SK-N-SH (cell line): ENCODE data around the gene CNTFR. TPM values are rescaled to one million over a fixed set of nuclear protein-coding genes. Genes with fewer than 3 reads are reported as not detected.

Experiments
- CTCF ChIA-PET: fragments of 300-600, 350-600 bp; formaldehyde crosslinking; extraction: SDS; loops from one replicate; lab custom pipeline; 2021; lab: Yijun Ruan, JAX
- POLR2A ChIA-PET: fragments of 350-600 bp; sonication (Branson Sonifier 250); formaldehyde crosslinking; extraction: SDS; loops from one replicate; lab custom pipeline; 2020; ENCODE audit warnings: antibody characterized with exemption, inconsistent platforms; lab: Yijun Ruan, JAX
- DNase-seq: peaks from one replicate; pipeline ENCODE4 v3.0.0; 2012
- H2AFZ ChIP-seq: fragments of 200-600 bp; sonication (generic); 2 replicates; pipeline ENCODE4 v1.8.1; 2016; ENCODE audit warnings: antibody characterized with exemption, mild to moderate bottlenecking, low read depth
- H3F3A ChIP-seq: fragments of 200-600 bp; sonication (generic); replicated peaks from 2 replicates; pipeline ENCODE3; 2016; ENCODE audit warnings: antibody characterized with exemption, mild to moderate bottlenecking; ENCODE audit not compliant: insufficient read depth
- H3K27ac ChIP-seq, 2 experiments: fragments of 200-500 bp in 1 of 2; fragments of 200-600 bp in 1 of 2; sonication (Bioruptor generic) in 1 of 2; sonication (generic), shearing (Covaris generic) in 1 of 2; 2 replicates each; pipeline versions ENCODE4 v1.5.1 to v1.6.1; 2014 to 2016; ENCODE audit warnings: low read depth in 2 of 2, inconsistent platforms in 1 of 2, low read length in 1 of 2, mild to moderate bottlenecking in 1 of 2, mixed read lengths in 1 of 2
- H3K27me3 ChIP-seq: fragments of 200-600 bp; sonication (generic), shearing (Covaris generic); 2 replicates; pipeline ENCODE4 v1.6.1; 2016; ENCODE audit warnings: mixed run types; ENCODE audit not compliant: insufficient read depth
- H3K36me3 ChIP-seq, 2 experiments: fragments of 200-500 bp in 1 of 2; fragments of 200-600 bp in 1 of 2; sonication (Bioruptor generic) in 1 of 2; sonication (generic) in 1 of 2; replicated peaks in 1 of 2; 2 replicates each; pipeline versions ENCODE3 to v1.5.1; 2014 to 2016; ENCODE audit warnings: low read length in 1 of 2, mild to moderate bottlenecking in 1 of 2; ENCODE audit not compliant: insufficient read depth in 2 of 2, control insufficient read depth in 1 of 2
- H3K4me1 ChIP-seq, 2 experiments: fragments of 200-500 bp in 1 of 2; fragments of 200-600 bp in 1 of 2; sonication (Bioruptor generic) in 1 of 2; sonication (generic), shearing (Covaris generic) in 1 of 2; 2 replicates each; pipeline versions ENCODE4 v1.5.1 to v1.6.1; 2014 to 2016; ENCODE audit warnings: low read depth in 1 of 2, low read length in 1 of 2, mixed run types in 1 of 2; ENCODE audit not compliant: insufficient read depth in 2 of 2, control insufficient read depth in 1 of 2
- H3K4me2 ChIP-seq: fragments of 200-600 bp; sonication (generic), shearing (Covaris generic); 2 replicates; pipeline ENCODE4 v1.6.1; 2017; ENCODE audit warnings: mixed run types
- H3K4me3 ChIP-seq, 2 experiments: fragments of 200-500 bp in 1 of 2; fragments of 200-600 bp in 1 of 2; sonication (Bioruptor generic) in 1 of 2; sonication (generic), shearing (Covaris generic) in 1 of 2; 2 replicates each; pipeline versions ENCODE4 v1.5.1 to v1.8.1; 2014 to 2016; ENCODE audit warnings: low read depth in 2 of 2, inconsistent platforms in 1 of 2, low read length in 1 of 2, mild to moderate bottlenecking in 1 of 2, mixed read lengths in 1 of 2, moderate library complexity in 1 of 2
- H3K79me2 ChIP-seq: fragments of 200-600 bp; sonication (generic); 2 replicates; pipeline ENCODE4 v1.8.1; 2017; ENCODE audit warnings: mild to moderate bottlenecking; ENCODE audit not compliant: insufficient read depth
- H3K9ac ChIP-seq: fragments of 200-600 bp; sonication (generic); 2 replicates; pipeline ENCODE4 v1.6.1; 2017; ENCODE audit warnings: mixed run types
- H3K9me2 ChIP-seq: fragments of 200-600 bp; sonication (generic); 2 replicates; pipeline ENCODE4 v1.6.1; 2017; ENCODE audit warnings: mixed run types
- H3K9me3 ChIP-seq: fragments of 200-600 bp; sonication (generic); 2 replicates; pipeline ENCODE4 v1.6.1; 2017; ENCODE audit warnings: mixed run types, mild to moderate bottlenecking, moderate library complexity
- H4K20me1 ChIP-seq: fragments of 200-600 bp; sonication (generic); 2 replicates; pipeline ENCODE4 v1.6.1; 2017; ENCODE audit warnings: mild to moderate bottlenecking, mixed run types; ENCODE audit not compliant: insufficient read depth
- CHD2 ChIP-seq: fragments of 150-350 bp; IDR thresholded peaks from 2 replicates; pipeline ENCODE4 v1.6.1; 2018; ENCODE audit warnings: low read length; ENCODE audit not compliant: partially characterized antibody
- ELF1 ChIP-seq: IDR thresholded peaks from 2 replicates; pipeline ENCODE4 v1.4.0; 2012
- FOSL2 ChIP-seq: IDR thresholded peaks from 2 replicates; pipeline ENCODE4 v1.4.0; 2012; ENCODE audit warnings: low read depth, mild to moderate bottlenecking, moderate library complexity, borderline replicate concordance
- FOXJ3 ChIP-seq: sonication (generic); formaldehyde crosslinking; IDR thresholded peaks from 2 replicates; pipeline ENCODE4 v1.5.1; 2020; ENCODE audit warnings: mild to moderate bottlenecking, missing genetic modification reagents
- FOXM1 ChIP-seq: IDR thresholded peaks from 2 replicates; pipeline ENCODE4 v1.4.0; 2012; ENCODE audit warnings: low read depth, mild to moderate bottlenecking
- GABPA ChIP-seq: IDR thresholded peaks from 2 replicates; pipeline ENCODE4 v1.4.0; 2012; ENCODE audit warnings: low read depth, mild to moderate bottlenecking
- GATA2 ChIP-seq: sonication (generic); formaldehyde crosslinking; IDR thresholded peaks from 2 replicates; pipeline ENCODE4 v1.5.0; 2020; ENCODE audit warnings: mild to moderate bottlenecking, missing genetic modification reagents
- MEF2A ChIP-seq: IDR thresholded peaks from 2 replicates; pipeline ENCODE4 v1.4.0; 2012; ENCODE audit warnings: low read depth, borderline replicate concordance
- NRF1 ChIP-seq: IDR thresholded peaks from 2 replicates; pipeline ENCODE4 v1.6.1; 2012; ENCODE audit warnings: low read depth, mild to moderate bottlenecking, low read length
- POLR2AphosphoS5 ChIP-seq: IDR thresholded peaks from 2 replicates; pipeline ENCODE4 v1.6.1; 2012; ENCODE audit warnings: low read depth, low read length
- RXRA ChIP-seq: IDR thresholded peaks from 2 replicates; pipeline ENCODE4 v1.4.0; 2012; ENCODE audit warnings: low read depth, mild to moderate bottlenecking, borderline replicate concordance
- SMC3 ChIP-seq: IDR thresholded peaks from 2 replicates; pipeline ENCODE4 v1.6.1; 2012; ENCODE audit warnings: low read depth, low read length, improper control_type of control experiment
- WGBS: methylation state at CpG from one replicate; pipeline ENCODE4 v1.1.6; 2017; ENCODE audit warnings: low lambda C conversion rate; 5-methylcytosine and 5-hydroxymethylcytosine counted together
- polyA plus RNA-seq, 3 experiments: library from polyadenylated mRNA; depleted of rRNA; stranded (reverse); fragments of >200 nt; gene quantifications; 2 replicates each; pipeline ENCODE4 v1.2.3, GENCODE V29; 2012
- TF ChIP-seq, protein P1 (sequence below): fragments of 200-600 bp; sonication (generic); IDR thresholded peaks from 2 replicates; pipeline ENCODE4 v1.6.1; 2017; ENCODE audit warnings: antibody characterized with exemption, mild to moderate bottlenecking, moderate library complexity
- TF ChIP-seq, protein P2 (sequence below): fragments of 150-350 bp; IDR thresholded peaks from 2 replicates; pipeline ENCODE4 v1.6.1; 2016; ENCODE audit warnings: mild to moderate bottlenecking, low read depth, low read length
- TF ChIP-seq, protein P3 (sequence below): fragments of 150-350 bp; IDR thresholded peaks from 2 replicates; pipeline ENCODE4 v1.6.1; 2017; ENCODE audit warnings: antibody characterized with exemption, low read length, low read depth, borderline replicate concordance
- TF ChIP-seq, protein P4 (sequence below): IDR thresholded peaks from 2 replicates; pipeline ENCODE4 v1.4.0; 2012; ENCODE audit warnings: low read depth, borderline replicate concordance
- TF ChIP-seq, protein P5 (sequence below): IDR thresholded peaks from 2 replicates; pipeline ENCODE4 v1.4.0; 2012; ENCODE audit warnings: low read depth

Gene CNTFR
- polyA plus RNA-seq, 1 of the 3 experiments (the other 2 are of a cell fraction) = 1.8 TPM

DNA sequence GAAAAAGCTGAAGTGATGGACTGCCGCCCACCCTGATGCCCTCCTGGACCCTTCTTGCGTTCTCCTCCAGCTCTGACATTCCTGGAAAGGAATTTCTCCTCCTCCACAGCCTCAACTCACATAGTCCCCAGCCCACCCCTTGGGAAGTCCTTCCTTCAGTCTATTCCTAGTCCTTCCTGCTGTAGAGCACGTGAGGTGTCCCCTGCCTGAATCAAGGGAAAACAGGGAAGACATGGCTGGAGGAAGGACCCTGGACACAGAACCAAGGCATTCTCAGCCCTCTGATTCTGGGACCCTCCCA, 35.6 kb upstream of the CNTFR start:
- no peak for DNase-seq
- ChIA-PET CTCF (interaction anchor here (0.9 to 3.9 kb wide), 10 partner anchors 10 to 316 kb away, joined by 3 to 37 read pairs (median 6); no protein-coding TSS in a partner anchor), POLR2A (no interaction called here)
- no peak overlapping the region for H3K9ac ChIP-seq
- WGBS = 67% methylated on average over 3 of the region's 3 CpGs
- peaks cover 21% of the 10 kb centered on the region; the same call in 1 of the 2 replicates for H3K27me3 ChIP-seq
- H2AFZ ChIP-seq = no peak overlapping the region
- H3F3A ChIP-seq = no peaks in the 10 kb centered on the region
- H3K4me3 ChIP-seq = no peak overlapping the region
- no peaks in the 10 kb centered on the region for H4K20me1 ChIP-seq
- H3K9me3 ChIP-seq = no peaks in the 10 kb centered on the region
- no peaks in the 10 kb centered on the region for H3K9me2 ChIP-seq
- no peak for TF ChIP-seq MEF2A
- TF ChIP-seq, protein P1, sequence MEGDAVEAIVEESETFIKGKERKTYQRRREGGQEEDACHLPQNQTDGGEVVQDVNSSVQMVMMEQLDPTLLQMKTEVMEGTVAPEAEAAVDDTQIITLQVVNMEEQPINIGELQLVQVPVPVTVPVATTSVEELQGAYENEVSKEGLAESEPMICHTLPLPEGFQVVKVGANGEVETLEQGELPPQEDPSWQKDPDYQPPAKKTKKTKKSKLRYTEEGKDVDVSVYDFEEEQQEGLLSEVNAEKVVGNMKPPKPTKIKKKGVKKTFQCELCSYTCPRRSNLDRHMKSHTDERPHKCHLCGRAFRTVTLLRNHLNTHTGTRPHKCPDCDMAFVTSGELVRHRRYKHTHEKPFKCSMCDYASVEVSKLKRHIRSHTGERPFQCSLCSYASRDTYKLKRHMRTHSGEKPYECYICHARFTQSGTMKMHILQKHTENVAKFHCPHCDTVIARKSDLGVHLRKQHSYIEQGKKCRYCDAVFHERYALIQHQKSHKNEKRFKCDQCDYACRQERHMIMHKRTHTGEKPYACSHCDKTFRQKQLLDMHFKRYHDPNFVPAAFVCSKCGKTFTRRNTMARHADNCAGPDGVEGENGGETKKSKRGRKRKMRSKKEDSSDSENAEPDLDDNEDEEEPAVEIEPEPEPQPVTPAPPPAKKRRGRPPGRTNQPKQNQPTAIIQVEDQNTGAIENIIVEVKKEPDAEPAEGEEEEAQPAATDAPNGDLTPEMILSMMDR = no peak
- TF ChIP-seq RXRA = no peak
- TF ChIP-seq, protein P2, sequence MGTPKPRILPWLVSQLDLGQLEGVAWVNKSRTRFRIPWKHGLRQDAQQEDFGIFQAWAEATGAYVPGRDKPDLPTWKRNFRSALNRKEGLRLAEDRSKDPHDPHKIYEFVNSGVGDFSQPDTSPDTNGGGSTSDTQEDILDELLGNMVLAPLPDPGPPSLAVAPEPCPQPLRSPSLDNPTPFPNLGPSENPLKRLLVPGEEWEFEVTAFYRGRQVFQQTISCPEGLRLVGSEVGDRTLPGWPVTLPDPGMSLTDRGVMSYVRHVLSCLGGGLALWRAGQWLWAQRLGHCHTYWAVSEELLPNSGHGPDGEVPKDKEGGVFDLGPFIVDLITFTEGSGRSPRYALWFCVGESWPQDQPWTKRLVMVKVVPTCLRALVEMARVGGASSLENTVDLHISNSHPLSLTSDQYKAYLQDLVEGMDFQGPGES = no peak
- no peak for TF ChIP-seq FOXJ3 (CRISPR knock-in tag)
- no peak for TF ChIP-seq GABPA
- no peak for TF ChIP-seq FOXM1
- no peak for TF ChIP-seq NRF1
- no peak for TF ChIP-seq SMC3
- no peak for TF ChIP-seq GATA2 (CRISPR knock-in tag)
- TF ChIP-seq, protein P3, sequence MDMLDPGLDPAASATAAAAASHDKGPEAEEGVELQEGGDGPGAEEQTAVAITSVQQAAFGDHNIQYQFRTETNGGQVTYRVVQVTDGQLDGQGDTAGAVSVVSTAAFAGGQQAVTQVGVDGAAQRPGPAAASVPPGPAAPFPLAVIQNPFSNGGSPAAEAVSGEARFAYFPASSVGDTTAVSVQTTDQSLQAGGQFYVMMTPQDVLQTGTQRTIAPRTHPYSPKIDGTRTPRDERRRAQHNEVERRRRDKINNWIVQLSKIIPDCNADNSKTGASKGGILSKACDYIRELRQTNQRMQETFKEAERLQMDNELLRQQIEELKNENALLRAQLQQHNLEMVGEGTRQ = no peak
- TF ChIP-seq CHD2 = no peak
- TF ChIP-seq, protein P4, sequence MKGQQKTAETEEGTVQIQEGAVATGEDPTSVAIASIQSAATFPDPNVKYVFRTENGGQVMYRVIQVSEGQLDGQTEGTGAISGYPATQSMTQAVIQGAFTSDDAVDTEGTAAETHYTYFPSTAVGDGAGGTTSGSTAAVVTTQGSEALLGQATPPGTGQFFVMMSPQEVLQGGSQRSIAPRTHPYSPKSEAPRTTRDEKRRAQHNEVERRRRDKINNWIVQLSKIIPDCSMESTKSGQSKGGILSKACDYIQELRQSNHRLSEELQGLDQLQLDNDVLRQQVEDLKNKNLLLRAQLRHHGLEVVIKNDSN = no peak
- TF ChIP-seq, protein P5, sequence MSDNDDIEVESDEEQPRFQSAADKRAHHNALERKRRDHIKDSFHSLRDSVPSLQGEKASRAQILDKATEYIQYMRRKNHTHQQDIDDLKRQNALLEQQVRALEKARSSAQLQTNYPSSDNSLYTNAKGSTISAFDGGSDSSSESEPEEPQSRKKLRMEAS = no peak
- TF ChIP-seq FOSL2 = no peak
- TF ChIP-seq ELF1 = no peak
- TF ChIP-seq POLR2AphosphoS5 = no peak
- H3K27ac ChIP-seq = no peak overlapping the region
- peaks cover 0 to 14% of the 10 kb centered on the region in 2 experiments; a peak in 1 of 4 replicates for H3K4me1 ChIP-seq
- no peak overlapping the region for H3K4me2 ChIP-seq
- no peaks in the 10 kb centered on the region for H3K36me3 ChIP-seq
- H3K79me2 ChIP-seq = peaks cover 1% of the 10 kb centered on the region
